Activated CD4-positive, alpha-beta T cell treated with anti-CD3 and anti-CD28 coated beads for 36 hours (primary cell): ENCODE data around the gene KIRREL3. TPM values are rescaled to one million over a fixed set of nuclear protein-coding genes. Genes with fewer than 3 reads are reported as not detected.

Experiments used
- ATAC-seq: fragments of 200-7000 bp; cut with Tn5 transposase; one replicate; pipeline ENCODE4 v1.10.0; 2021; ENCODE audit warnings: mild to moderate bottlenecking, moderate library complexity
- CTCF ChIA-PET: fragments of 350-600 bp; sonication (Branson Sonifier 250); formaldehyde crosslinking; loops from one replicate; lab custom pipeline; 2021; ENCODE audit warnings: antibody characterized with exemption; lab: Charles Lee
- POLR2A ChIA-PET: fragments of 350-600 bp; sonication (Branson Sonifier 250); formaldehyde crosslinking; loops from one replicate; lab custom pipeline; 2021; ENCODE audit warnings: antibody characterized with exemption, inconsistent platforms; lab: Charles Lee
- DNase-seq: peaks from one replicate; pipeline ENCODE4 v3.0.0-alpha.2; 2020
- H3K27ac Mint-ChIP-seq: one replicate; pipeline ENCODE4 v1.8.0; 2021; ENCODE audit warnings: mixed read lengths
- H3K27me3 Mint-ChIP-seq: one replicate; pipeline ENCODE4 v1.8.0; 2021; ENCODE audit warnings: mixed read lengths
- H3K36me3 Mint-ChIP-seq: one replicate; pipeline ENCODE4 v1.8.0; 2021; ENCODE audit warnings: low read depth, mixed read lengths
- H3K4me1 Mint-ChIP-seq: one replicate; pipeline ENCODE4 v1.8.0; 2021; ENCODE audit warnings: mixed read lengths
- H3K4me3 Mint-ChIP-seq: one replicate; pipeline ENCODE4 v1.8.0; 2021; ENCODE audit warnings: mild to moderate bottlenecking, moderate library complexity, mixed read lengths
- H3K9me3 Mint-ChIP-seq: one replicate; pipeline ENCODE4 v1.8.0; 2021; ENCODE audit warnings: low read depth, mixed read lengths
- intact Hi-C, 2 experiments: fragments of 100-400 bp; cut with DNase I in 1 of 2; cut with micrococcal nuclease in 1 of 2; formaldehyde crosslinking; loops; one replicate each; pipeline versions ENCODE4 v1.14.2 to v1.15.1; 2022 to 2024; cut with DNase I, micrococcal nuclease
- total RNA-seq, 2 experiments: library from RNA; stranded (reverse); gene quantifications; one replicate each; pipeline ENCODE4 v1.2.3, GENCODE V29; 2021

Gene KIRREL3
- total RNA-seq, 2 experiments from 2014 or later: not detected

- ChIA-PET POLR2A (interaction anchor here (0.6 kb wide), 1 partner anchor 9 kb away, joined by 3 read pairs; no protein-coding TSS in a partner anchor), CTCF (no interaction called here)
- ATAC-seq (no peak), DNase-seq (no peak)
- no peaks in the 10 kb centered on the region for H3K9me3 Mint-ChIP-seq
- intact Hi-C loops: no loop called here
- no peak overlapping the region for H3K4me3 Mint-ChIP-seq
- H3K4me1 Mint-ChIP-seq: no peaks in the 10 kb centered on the region
- no peak overlapping the region for H3K27ac Mint-ChIP-seq
- H3K27me3 Mint-ChIP-seq: peaks cover 28% of the 10 kb centered on the region
- no peaks in the 10 kb centered on the region for H3K36me3 Mint-ChIP-seq
Observed at GRCh38 chr11:126499131-126499752, 501.3 kb downstream of the KIRREL3 start.

GRCh38 chr11:126498281-126498680 is 502.3 kb downstream of the KIRREL3 start:
- peaks cover 26% of the 10 kb centered on the region for H3K27me3 Mint-ChIP-seq
- no peak overlapping the region for H3K27ac Mint-ChIP-seq
- H3K4me1 Mint-ChIP-seq: no peaks in the 10 kb centered on the region

GRCh38 chr11:126497581-126498122 is 502.9 kb downstream of the KIRREL3 start:
- ChIA-PET CTCF (interaction anchor here (1.7 kb wide), 1 partner anchor 18 kb away, joined by 5 read pairs; no protein-coding TSS in a partner anchor), POLR2A (no interaction called here)
- DNase-seq (no peak), ATAC-seq (no peak)
- H3K27me3 Mint-ChIP-seq: peaks cover 22% of the 10 kb centered on the region
- no peak overlapping the region for H3K27ac Mint-ChIP-seq
- H3K4me1 Mint-ChIP-seq: no peaks in the 10 kb centered on the region
- no peaks in the 10 kb centered on the region for H3K36me3 Mint-ChIP-seq
- H3K9me3 Mint-ChIP-seq: no peaks in the 10 kb centered on the region
- no peak overlapping the region for H3K4me3 Mint-ChIP-seq
- intact Hi-C loops: no loop called here

More at GRCh38 chr11:126498281-126498680, 502.3 kb downstream of the KIRREL3 start:
- no peak overlapping the region for H3K4me3 Mint-ChIP-seq
- POLR2A ChIA-PET: no interaction called here
- intact Hi-C loops: no loop called here
- ATAC-seq (no peak), DNase-seq (no peak)
- CTCF ChIA-PET: interaction anchor here (1.7 kb wide), 1 partner anchor 18 kb away, joined by 5 read pairs; no protein-coding TSS in a partner anchor
- H3K36me3 Mint-ChIP-seq: no peaks in the 10 kb centered on the region
- H3K9me3 Mint-ChIP-seq: no peaks in the 10 kb centered on the region

GRCh38 chr11:126496576-126497337 is 503.8 kb downstream of the KIRREL3 start:
- H3K4me3 Mint-ChIP-seq: no peak overlapping the region
- H3K4me1 Mint-ChIP-seq: no peaks in the 10 kb centered on the region
- H3K9me3 Mint-ChIP-seq: no peaks in the 10 kb centered on the region
- DNase-seq: no peak
- ChIA-PET CTCF (interaction anchor here (1.7 kb wide), 1 partner anchor 17 kb away, joined by 5 read pairs; no protein-coding TSS in a partner anchor), POLR2A (no interaction called here)
- ATAC-seq: no peak
- intact Hi-C loops: no loop called here
- H3K36me3 Mint-ChIP-seq: no peaks in the 10 kb centered on the region
- peaks cover 18% of the 10 kb centered on the region for H3K27me3 Mint-ChIP-seq
- H3K27ac Mint-ChIP-seq: no peak overlapping the region

GRCh38 chr11:126495281-126496220 is 505.0 kb downstream of the KIRREL3 start:
- Mint-ChIP-seq H3K9me3 (no peaks in the 10 kb centered on the region), H3K27ac (no peak overlapping the region), H3K4me1 (no peaks in the 10 kb centered on the region), H3K27me3 (peaks cover 11% of the 10 kb centered on the region), H3K4me3 (no peak overlapping the region), H3K36me3 (no peaks in the 10 kb centered on the region)
- no peak for ATAC-seq
- CTCF ChIA-PET: no interaction called here
- intact Hi-C loops: no loop called here
- DNase-seq: no peak
- POLR2A ChIA-PET: no interaction called here

- Mint-ChIP-seq H3K9me3 (no peaks in the 10 kb centered on the region), H3K4me1 (no peaks in the 10 kb centered on the region), H3K36me3 (no peaks in the 10 kb centered on the region), H3K27ac (no peak overlapping the region), H3K27me3 (peaks cover 11% of the 10 kb centered on the region), H3K4me3 (no peak overlapping the region)
- CTCF ChIA-PET: no interaction called here
- no peak for DNase-seq
- intact Hi-C loops: no loop called here
- no peak for ATAC-seq
- POLR2A ChIA-PET: no interaction called here
Observed at GRCh38 chr11:126494831-126495230, 505.7 kb downstream of the KIRREL3 start.

- Mint-ChIP-seq H3K27ac (no peak overlapping the region), H3K4me3 (no peak overlapping the region), H3K27me3 (peaks cover 3% of the 10 kb centered on the region), H3K9me3 (no peaks in the 10 kb centered on the region), H3K4me1 (no peaks in the 10 kb centered on the region), H3K36me3 (no peaks in the 10 kb centered on the region)
- CTCF ChIA-PET: interaction anchor here (0.7 kb wide), 1 partner anchor 8 kb away, joined by 3 read pairs; no protein-coding TSS in a partner anchor
- POLR2A ChIA-PET: no interaction called here
- intact Hi-C loops: no loop called here
- DNase-seq (no peak), ATAC-seq (no peak)
Observed at GRCh38 chr11:126492331-126493082, 508.1 kb downstream of the KIRREL3 start.

- no peak overlapping the region for H3K4me3 Mint-ChIP-seq
- ChIA-PET CTCF (no interaction called here), POLR2A (no interaction called here)
- DNase-seq (no peak), ATAC-seq (no peak)
- no peak overlapping the region for H3K27ac Mint-ChIP-seq
- H3K27me3 Mint-ChIP-seq: no peaks in the 10 kb centered on the region
- intact Hi-C loops: no loop called here
- no peaks in the 10 kb centered on the region for H3K36me3 Mint-ChIP-seq
- H3K9me3 Mint-ChIP-seq: no peaks in the 10 kb centered on the region
- H3K4me1 Mint-ChIP-seq: no peaks in the 10 kb centered on the region
Observed at GRCh38 chr11:126491092-126491491, 509.5 kb downstream of the KIRREL3 start.

- H3K4me3 Mint-ChIP-seq: no peak overlapping the region
- ATAC-seq (no peak), DNase-seq (no peak)
- no peaks in the 10 kb centered on the region for H3K4me1 Mint-ChIP-seq
- H3K27me3 Mint-ChIP-seq: no peaks in the 10 kb centered on the region
- intact Hi-C loops: no loop called here
- no peaks in the 10 kb centered on the region for H3K9me3 Mint-ChIP-seq
- POLR2A ChIA-PET: no interaction called here
- no peak overlapping the region for H3K27ac Mint-ChIP-seq
- H3K36me3 Mint-ChIP-seq: no peaks in the 10 kb centered on the region
- CTCF ChIA-PET: interaction anchor here (1.2 kb wide), 1 partner anchor 9 kb away, joined by 7 read pairs; no protein-coding TSS in a partner anchor
Observed at GRCh38 chr11:126489836-126490660, 510.5 kb downstream of the KIRREL3 start.
